Measurements from ENCODE around the gene COG5. TPM values are rescaled to one million over a fixed set of nuclear protein-coding genes. Genes with fewer than 3 reads are reported as not detected.

The COG5 gene
- total and polyA plus RNA-seq, 4 donors, result 4.1 to 27.1 (median 8.4) TPM

DNA sequence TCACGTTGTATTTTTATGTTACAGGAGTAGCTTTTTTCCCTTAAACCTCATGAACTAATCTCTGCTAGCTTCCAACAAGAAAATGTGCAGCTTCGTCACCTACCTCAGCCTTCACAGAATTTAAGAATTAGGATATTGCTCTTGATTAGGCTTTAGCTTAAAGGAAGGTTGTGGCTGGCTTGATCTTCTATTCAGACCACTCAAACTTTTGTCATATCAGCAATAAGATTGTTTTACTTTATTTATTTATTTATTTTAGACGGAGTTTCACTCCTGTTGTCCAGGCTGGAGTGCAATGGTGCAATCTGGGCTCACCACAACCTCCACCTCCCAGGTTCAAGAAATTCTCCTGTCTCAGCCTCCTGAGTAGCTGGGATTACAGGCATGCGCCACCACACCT is 219.4 kb downstream of the COG5 start:
- no peak overlapping the region for H3K4me3 ChIP-seq (ENCODE audit: low read depth in 1 of 3, low read length in 3 of 3)
- no peaks in the 10 kb centered on the region for H3K9me3 ChIP-seq (ENCODE audit: control insufficient read depth in 4 of 4, low read length in 3 of 4)
- H3K9ac ChIP-seq (ENCODE audit: low read depth in 1 of 2, low read length in 2 of 2), result no peak overlapping the region
- WGBS, result 98% methylated on average over 4 of the region's 4 CpGs
- TF ChIP-seq, protein P1, sequence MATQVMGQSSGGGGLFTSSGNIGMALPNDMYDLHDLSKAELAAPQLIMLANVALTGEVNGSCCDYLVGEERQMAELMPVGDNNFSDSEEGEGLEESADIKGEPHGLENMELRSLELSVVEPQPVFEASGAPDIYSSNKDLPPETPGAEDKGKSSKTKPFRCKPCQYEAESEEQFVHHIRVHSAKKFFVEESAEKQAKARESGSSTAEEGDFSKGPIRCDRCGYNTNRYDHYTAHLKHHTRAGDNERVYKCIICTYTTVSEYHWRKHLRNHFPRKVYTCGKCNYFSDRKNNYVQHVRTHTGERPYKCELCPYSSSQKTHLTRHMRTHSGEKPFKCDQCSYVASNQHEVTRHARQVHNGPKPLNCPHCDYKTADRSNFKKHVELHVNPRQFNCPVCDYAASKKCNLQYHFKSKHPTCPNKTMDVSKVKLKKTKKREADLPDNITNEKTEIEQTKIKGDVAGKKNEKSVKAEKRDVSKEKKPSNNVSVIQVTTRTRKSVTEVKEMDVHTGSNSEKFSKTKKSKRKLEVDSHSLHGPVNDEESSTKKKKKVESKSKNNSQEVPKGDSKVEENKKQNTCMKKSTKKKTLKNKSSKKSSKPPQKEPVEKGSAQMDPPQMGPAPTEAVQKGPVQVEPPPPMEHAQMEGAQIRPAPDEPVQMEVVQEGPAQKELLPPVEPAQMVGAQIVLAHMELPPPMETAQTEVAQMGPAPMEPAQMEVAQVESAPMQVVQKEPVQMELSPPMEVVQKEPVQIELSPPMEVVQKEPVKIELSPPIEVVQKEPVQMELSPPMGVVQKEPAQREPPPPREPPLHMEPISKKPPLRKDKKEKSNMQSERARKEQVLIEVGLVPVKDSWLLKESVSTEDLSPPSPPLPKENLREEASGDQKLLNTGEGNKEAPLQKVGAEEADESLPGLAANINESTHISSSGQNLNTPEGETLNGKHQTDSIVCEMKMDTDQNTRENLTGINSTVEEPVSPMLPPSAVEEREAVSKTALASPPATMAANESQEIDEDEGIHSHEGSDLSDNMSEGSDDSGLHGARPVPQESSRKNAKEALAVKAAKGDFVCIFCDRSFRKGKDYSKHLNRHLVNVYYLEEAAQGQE (IDR thresholded peaks at IDR 0.05), result no peak
- TF ChIP-seq HNF4A (conservative IDR thresholded peaks at IDR 0.05) (no peak), FOXA2 (IDR thresholded peaks at IDR 0.05) (no peak), NR2F2 (IDR thresholded peaks at IDR 0.05) (no peak), GABPA (IDR thresholded peaks at IDR 0.05 in 1 of 2, conservative IDR thresholded peaks at IDR 0.05 in 1 of 2) (no peak), JUND (IDR thresholded peaks at IDR 0.05) (no peak), RAD21 (IDR thresholded peaks at IDR 0.05) (no peak), YY1 (IDR thresholded peaks at IDR 0.05) (no peak), EGR1 (IDR thresholded peaks at IDR 0.05; ENCODE audit: low read depth in 2 of 2) (no peak), HNF4G (IDR thresholded peaks at IDR 0.05) (no peak), RXRA (IDR thresholded peaks at IDR 0.05) (no peak), FOXA1 (IDR thresholded peaks at IDR 0.05) (no peak), SP1 (IDR thresholded peaks at IDR 0.05) (no peak)
- TF ChIP-seq, protein P2, sequence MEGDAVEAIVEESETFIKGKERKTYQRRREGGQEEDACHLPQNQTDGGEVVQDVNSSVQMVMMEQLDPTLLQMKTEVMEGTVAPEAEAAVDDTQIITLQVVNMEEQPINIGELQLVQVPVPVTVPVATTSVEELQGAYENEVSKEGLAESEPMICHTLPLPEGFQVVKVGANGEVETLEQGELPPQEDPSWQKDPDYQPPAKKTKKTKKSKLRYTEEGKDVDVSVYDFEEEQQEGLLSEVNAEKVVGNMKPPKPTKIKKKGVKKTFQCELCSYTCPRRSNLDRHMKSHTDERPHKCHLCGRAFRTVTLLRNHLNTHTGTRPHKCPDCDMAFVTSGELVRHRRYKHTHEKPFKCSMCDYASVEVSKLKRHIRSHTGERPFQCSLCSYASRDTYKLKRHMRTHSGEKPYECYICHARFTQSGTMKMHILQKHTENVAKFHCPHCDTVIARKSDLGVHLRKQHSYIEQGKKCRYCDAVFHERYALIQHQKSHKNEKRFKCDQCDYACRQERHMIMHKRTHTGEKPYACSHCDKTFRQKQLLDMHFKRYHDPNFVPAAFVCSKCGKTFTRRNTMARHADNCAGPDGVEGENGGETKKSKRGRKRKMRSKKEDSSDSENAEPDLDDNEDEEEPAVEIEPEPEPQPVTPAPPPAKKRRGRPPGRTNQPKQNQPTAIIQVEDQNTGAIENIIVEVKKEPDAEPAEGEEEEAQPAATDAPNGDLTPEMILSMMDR (IDR thresholded peaks at IDR 0.05; ENCODE audit: low read depth, low read length, missing input control), result no peak
- TF ChIP-seq, protein P3, sequence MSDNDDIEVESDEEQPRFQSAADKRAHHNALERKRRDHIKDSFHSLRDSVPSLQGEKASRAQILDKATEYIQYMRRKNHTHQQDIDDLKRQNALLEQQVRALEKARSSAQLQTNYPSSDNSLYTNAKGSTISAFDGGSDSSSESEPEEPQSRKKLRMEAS (IDR thresholded peaks at IDR 0.05), result no peak
- TF ChIP-seq, protein P4, sequence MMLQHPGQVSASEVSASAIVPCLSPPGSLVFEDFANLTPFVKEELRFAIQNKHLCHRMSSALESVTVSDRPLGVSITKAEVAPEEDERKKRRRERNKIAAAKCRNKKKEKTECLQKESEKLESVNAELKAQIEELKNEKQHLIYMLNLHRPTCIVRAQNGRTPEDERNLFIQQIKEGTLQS (IDR thresholded peaks at IDR 0.05), result no peak
- TF ChIP-seq, protein P5, sequence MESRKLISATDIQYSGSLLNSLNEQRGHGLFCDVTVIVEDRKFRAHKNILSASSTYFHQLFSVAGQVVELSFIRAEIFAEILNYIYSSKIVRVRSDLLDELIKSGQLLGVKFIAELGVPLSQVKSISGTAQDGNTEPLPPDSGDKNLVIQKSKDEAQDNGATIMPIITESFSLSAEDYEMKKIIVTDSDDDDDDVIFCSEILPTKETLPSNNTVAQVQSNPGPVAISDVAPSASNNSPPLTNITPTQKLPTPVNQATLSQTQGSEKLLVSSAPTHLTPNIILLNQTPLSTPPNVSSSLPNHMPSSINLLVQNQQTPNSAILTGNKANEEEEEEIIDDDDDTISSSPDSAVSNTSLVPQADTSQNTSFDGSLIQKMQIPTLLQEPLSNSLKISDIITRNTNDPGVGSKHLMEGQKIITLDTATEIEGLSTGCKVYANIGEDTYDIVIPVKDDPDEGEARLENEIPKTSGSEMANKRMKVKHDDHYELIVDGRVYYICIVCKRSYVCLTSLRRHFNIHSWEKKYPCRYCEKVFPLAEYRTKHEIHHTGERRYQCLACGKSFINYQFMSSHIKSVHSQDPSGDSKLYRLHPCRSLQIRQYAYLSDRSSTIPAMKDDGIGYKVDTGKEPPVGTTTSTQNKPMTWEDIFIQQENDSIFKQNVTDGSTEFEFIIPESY (IDR thresholded peaks at IDR 0.05), result no peak
- no peaks in the 10 kb centered on the region for H3K4me1 ChIP-seq (ENCODE audit: control insufficient read depth in 4 of 4, insufficient read depth in 4 of 4, low read length in 3 of 4)
- H3K27me3 ChIP-seq (ENCODE audit: control insufficient read depth in 4 of 4, insufficient read depth in 4 of 4, low read length in 3 of 4), result no peaks in the 10 kb centered on the region
- H3K36me3 ChIP-seq (ENCODE audit: control insufficient read depth in 4 of 4, insufficient read depth in 3 of 4, low read depth in 1 of 4, low read length in 3 of 4), result peaks cover 0 to 2% (median under 1%) of the 10 kb centered on the region in 4 donors
- DNase-seq (ENCODE audit: low spot score), result no peak
- H3K27ac ChIP-seq (ENCODE audit: low read depth in 1 of 2, low read length in 2 of 2), result no peak overlapping the region
